H1 (cell line): ENCODE data around the gene TDRD1. TPM values are rescaled to one million over a fixed set of nuclear protein-coding genes. Genes with fewer than 3 reads are reported as not detected.

Experiments
- CTCF ChIA-PET: fragments of 300-600 bp; sonication (Branson Sonifier 250); formaldehyde crosslinking; loops from one replicate; lab custom pipeline; 2021; ENCODE audit not compliant: partially characterized antibody; lab: Charles Lee
- POLR2A ChIA-PET: fragments of 300-600 bp; sonication (Branson Sonifier 250); formaldehyde crosslinking; loops from one replicate; lab custom pipeline; 2021; ENCODE audit warnings: inconsistent platforms; ENCODE audit not compliant: partially characterized antibody; lab: Charles Lee
- DNase-seq, 2 experiments: peaks; one replicate each; pipeline versions ENCODE4 v3.0.0 to v3.0.0-alpha.2; 2010 to 2022; ENCODE audit warnings: low spot score in 2 of 2, low read depth in 1 of 2, mixed read lengths in 1 of 2
- FAIRE-seq: peaks from 2 replicates; lab custom pipeline; 2011; peaks lifted over from hg19 to GRCh38; lab: Jason Lieb, UNC
- H2AFZ ChIP-seq: 2 replicates; pipeline ENCODE4 v1.8.1; 2012; ENCODE audit warnings: low read length, inconsistent platforms
- H2AK5ac ChIP-seq: 2 replicates; pipeline ENCODE4 v1.6.1; 2013; ENCODE audit warnings: low read depth, low read length
- H2BK120ac ChIP-seq: replicated peaks from 2 replicates; pipeline ENCODE3; 2013; ENCODE audit warnings: low read depth, low read length, inconsistent platforms
- H2BK12ac ChIP-seq: 2 replicates; pipeline ENCODE4 v1.6.1; 2013; ENCODE audit warnings: low read depth, low read length
- H2BK15ac ChIP-seq: 2 replicates; pipeline ENCODE4 v1.6.1; 2013; ENCODE audit warnings: low read length
- H2BK20ac ChIP-seq: 2 replicates; pipeline ENCODE4 v1.6.1; 2013; ENCODE audit warnings: low read length
- H2BK5ac ChIP-seq: 2 replicates; pipeline ENCODE4 v1.6.1; 2013; ENCODE audit warnings: low read depth, low read length
- H3K14ac ChIP-seq: 2 replicates; pipeline ENCODE4 v1.6.1; 2013; ENCODE audit warnings: inconsistent platforms; ENCODE audit not compliant: insufficient read length
- H3K18ac ChIP-seq: 2 replicates; pipeline ENCODE4 v1.6.1; 2013; ENCODE audit warnings: low read length; ENCODE audit errors: extremely low read depth
- H3K23ac ChIP-seq: 2 replicates; pipeline ENCODE4 v1.6.1; 2013; ENCODE audit warnings: inconsistent platforms; ENCODE audit not compliant: insufficient read length
- H3K23me2 ChIP-seq: 2 replicates; pipeline ENCODE4 v1.6.1; 2013; ENCODE audit warnings: low read depth, low read length
- H3K27ac ChIP-seq: 2 replicates; pipeline ENCODE4 v1.6.1; 2011; ENCODE audit warnings: low read depth, low read length, inconsistent platforms
- H3K27me3 ChIP-seq, 4 experiments: replicated peaks in 1 of 4; 1 replicate in 1 of 4; 2 replicates in 3 of 4; pipeline versions ENCODE4 v1.6.1 to v1.8.1; 2011 to 2013; ENCODE audit warnings: low read length in 3 of 4, mild to moderate bottlenecking in 3 of 4, inconsistent platforms in 2 of 4, mixed read lengths in 2 of 4, moderate library complexity in 1 of 4; ENCODE audit not compliant: control insufficient read depth in 3 of 4, insufficient read depth in 3 of 4; ENCODE audit errors: extremely low read depth in 1 of 4
- H3K36me3 ChIP-seq, 4 experiments: 2 replicates each; pipeline versions ENCODE4 v1.6.1 to v1.8.1; 2011 to 2013; ENCODE audit warnings: mild to moderate bottlenecking in 4 of 4, low read length in 3 of 4, moderate library complexity in 2 of 4, control low read depth in 1 of 4, inconsistent platforms in 1 of 4; ENCODE audit not compliant: insufficient read depth in 4 of 4, control insufficient read depth in 2 of 4
- H3K4ac ChIP-seq: replicated peaks from 2 replicates; pipeline ENCODE3; 2013; ENCODE audit warnings: low read length, low read depth, mixed read lengths, inconsistent platforms; ENCODE audit not compliant: insufficient read length
- H3K4me1 ChIP-seq, 4 experiments: replicated peaks in 1 of 4; 1 replicate in 1 of 4; 2 replicates in 3 of 4; pipeline versions ENCODE4 v1.6.1 to v1.8.1; 2011 to 2013; ENCODE audit warnings: low read length in 3 of 4, inconsistent platforms in 2 of 4, mixed read lengths in 1 of 4; ENCODE audit not compliant: insufficient read depth in 4 of 4, control insufficient read depth in 3 of 4
- H3K4me2 ChIP-seq, 2 experiments: 2 replicates each; pipeline versions ENCODE4 v1.6.1 to v1.8.1; 2011 to 2013; ENCODE audit warnings: low read depth in 2 of 2, low read length in 2 of 2, control low read depth in 1 of 2, inconsistent platforms in 1 of 2, mild to moderate bottlenecking in 1 of 2; ENCODE audit not compliant: insufficient read depth in 1 of 2
- H3K4me3 ChIP-seq, 4 experiments: fragments of 200-600, 300-600 bp in 1 of 4; sonication (generic), shearing (Covaris generic), sonication (Bioruptor Twin) in 1 of 4; 2 replicates each; pipeline versions ENCODE4 v1.5.1 to v1.8.1; 2011 to 2016; ENCODE audit warnings: low read length in 4 of 4, low read depth in 3 of 4, control low read depth in 2 of 4, inconsistent platforms in 2 of 4, mild to moderate bottlenecking in 2 of 4, mixed read lengths in 1 of 4, moderate library complexity in 1 of 4; ENCODE audit not compliant: insufficient read depth in 2 of 4; ENCODE audit errors: extremely low read depth in 1 of 4
- H3K56ac ChIP-seq: replicated peaks from 2 replicates; pipeline ENCODE3; 2013; ENCODE audit warnings: low read depth, mild to moderate bottlenecking, mixed read lengths, low read length, inconsistent platforms; ENCODE audit not compliant: insufficient read length
- H3K79me1 ChIP-seq: 2 replicates; pipeline ENCODE4 v1.6.1; 2013; ENCODE audit warnings: low read depth, low read length, control low read depth
- H3K79me2 ChIP-seq, 2 experiments: 2 replicates each; pipeline versions ENCODE4 v1.6.1 to v1.8.1; 2012 to 2013; ENCODE audit warnings: low read length in 2 of 2, mild to moderate bottlenecking in 2 of 2, inconsistent platforms in 1 of 2; ENCODE audit not compliant: insufficient read depth in 2 of 2, control insufficient read depth in 1 of 2
- H3K9ac ChIP-seq, 4 experiments: replicated peaks in 1 of 4; 1 replicate in 1 of 4; 2 replicates in 3 of 4; pipeline versions ENCODE4 v1.6.1 to v1.8.1; 2011 to 2013; ENCODE audit warnings: low read depth in 3 of 4, low read length in 3 of 4, control low read depth in 2 of 4, mild to moderate bottlenecking in 2 of 4, moderate library complexity in 2 of 4, inconsistent platforms in 1 of 4; ENCODE audit errors: extremely low read depth in 1 of 4
- H3K9me3 ChIP-seq, 2 experiments: 2 replicates each; pipeline versions ENCODE4 v1.6.1 to v1.8.1; 2012 to 2013; ENCODE audit warnings: mild to moderate bottlenecking in 2 of 2, moderate library complexity in 2 of 2, control low read depth in 1 of 2, inconsistent platforms in 1 of 2, low read depth in 1 of 2, low read length in 1 of 2, mixed read lengths in 1 of 2; ENCODE audit not compliant: insufficient read depth in 2 of 2
- H4K20me1 ChIP-seq, 2 experiments: replicated peaks in 1 of 2; 2 replicates each; pipeline versions ENCODE3 to v1.8.1; 2011 to 2013; ENCODE audit warnings: inconsistent platforms in 2 of 2, low read length in 2 of 2, mild to moderate bottlenecking in 1 of 2; ENCODE audit not compliant: insufficient read depth in 2 of 2, control insufficient read depth in 1 of 2
- H4K5ac ChIP-seq: 2 replicates; pipeline ENCODE4 v1.6.1; 2013; ENCODE audit warnings: low read length, low read depth, mixed read lengths, inconsistent platforms; ENCODE audit not compliant: insufficient read length
- H4K8ac ChIP-seq: 2 replicates; pipeline ENCODE4 v1.8.0; 2013; ENCODE audit warnings: mild to moderate bottlenecking, moderate library complexity, low read length, inconsistent platforms; ENCODE audit not compliant: insufficient read depth; ENCODE audit errors: extremely low read depth
- H4K91ac ChIP-seq: replicated peaks from 2 replicates; pipeline ENCODE3; 2013; ENCODE audit warnings: low read length, mixed read lengths, inconsistent platforms; ENCODE audit not compliant: insufficient read length
- BACH1 ChIP-seq: IDR thresholded peaks from 2 replicates; pipeline ENCODE4 v1.6.1; 2012; ENCODE audit warnings: low read length, improper control_type of control experiment
- MAX ChIP-seq: IDR thresholded peaks from 2 replicates; pipeline ENCODE4 v1.6.1; 2012; ENCODE audit warnings: inconsistent platforms
- SIN3A ChIP-seq, 2 experiments: IDR thresholded peaks in 1 of 2; conservative IDR thresholded peaks in 1 of 2; 2 replicates each; pipeline ENCODE4 v1.6.1; 2011 to 2012; ENCODE audit warnings: low read length in 2 of 2, improper control_type of control experiment in 1 of 2, low read depth in 1 of 2, mild to moderate bottlenecking in 1 of 2
- WGBS, 2 experiments: shearing (Covaris generic) in 1 of 2; methylation state at CpG; one replicate each; pipeline versions ENCODE4 v1.1.6 to v1.1.7; 2013 to 2015; ENCODE audit warnings: low lambda C conversion rate in 2 of 2, mixed read lengths in 2 of 2, inconsistent platforms in 1 of 2, low coverage in 1 of 2, missing lambda C conversion rate in 1 of 2; ENCODE audit not compliant: insufficient replicate concordance in 2 of 2, insufficient coverage in 1 of 2, insufficient read length in 1 of 2; ENCODE audit errors: extremely low coverage in 1 of 2, missing lambda C conversion rate in 1 of 2; 5-methylcytosine and 5-hydroxymethylcytosine counted together
- polyA plus RNA-seq, 7 experiments: library from polyadenylated mRNA; depleted of rRNA in 3 of 7; stranded (reverse) in 5 of 7; unstranded in 2 of 7; fragments of >200 nt in 5 of 7; fragments of 200-250 nt in 2 of 7; gene quantifications; 1 replicate in 5 of 7; 2 replicates in 1 of 7; 4 replicates in 1 of 7; pipeline versions ENCODE4 v1.2.1 to v1.2.3, GENCODE V29; 2011 to 2013; ENCODE audit warnings: missing spikeins in 2 of 7, mixed read lengths in 2 of 7
- total RNA-seq: library from RNA; stranded (reverse); fragmentation: NEBNext Ultra II Directional; extraction: Animal tissue kit (Norgen Biotek cat#: 25700); gene quantifications from 2 replicates; pipeline ENCODE4 v1.2.1, GENCODE V29; 2021

Gene TDRD1
- total and polyA plus RNA-seq, 2 of the 8 experiments (the other 6 are each of a cell fraction or from before 2014, with no cell fraction given) = 0.02 to 0.71 TPM

GRCh38 chr10:114188900-114189299, 9.7 kb downstream of the TDRD1 start:
- ChIA-PET CTCF (interaction anchor here (0.5 to 0.6 kb wide), 2 partner anchors 156 to 382 kb away, joined by 3 read pairs; no protein-coding TSS in a partner anchor), POLR2A (no interaction called here)
- Histone ChIP-seq H3K79me1 (no peaks in the 10 kb centered on the region), H3K4me2 (no peak overlapping the region), H3K27ac (no peak overlapping the region), H3K4ac (no peak overlapping the region), H3K56ac (no peak overlapping the region), H4K5ac (no peak overlapping the region), H3K14ac (no peak overlapping the region), H3K9me3 (no peaks in the 10 kb centered on the region), H3K23me2 (no peaks in the 10 kb centered on the region), H3K79me2 (no peaks in the 10 kb centered on the region), H2BK20ac (no peak overlapping the region), H2BK120ac (no peak overlapping the region), H2AFZ (no peak overlapping the region), H2BK5ac (no peak overlapping the region), H4K91ac (no peak overlapping the region), H3K4me1 (no peaks in the 10 kb centered on the region), H3K18ac (no peak overlapping the region), H3K36me3 (no peaks in the 10 kb centered on the region), H4K8ac (no peak overlapping the region), H3K23ac (no peak overlapping the region), H4K20me1 (no peaks in the 10 kb centered on the region), H3K4me3 (no peak overlapping the region), H3K9ac (no peak overlapping the region), H2BK15ac (no peak overlapping the region), H2BK12ac (no peak overlapping the region), H3K27me3 (no peaks in the 10 kb centered on the region), H2AK5ac (no peak overlapping the region)
- no peak for FAIRE-seq
- 93% methylated on average over 3 of the region's 3 CpGs; no CpG with 5 or more reads in 1 of the 2 experiments for WGBS, 2 experiments
- TF ChIP-seq MAX (no peak), SIN3A (conservative IDR thresholded peaks at IDR 0.05 in 1 of 2, IDR thresholded peaks at IDR 0.05 in 1 of 2; ENCODE audit: low read depth in 1 of 2, low read length in 2 of 2) (no peak), BACH1 (no peak)
- DNase-seq = no peak
